ENCODE results near the gene OTP.
"Not testable (repeated sequence)": the region's sequence is repeated elsewhere in the genome, so short reads cannot be mapped to it uniquely, and the experiment has no call there.

OTP gene

GRCh38 chr5:77638763-77639671 is 504 bp upstream of the OTP start:
- no peak for DNase-seq

- no peak for DNase-seq
These were observed 1.1 kb downstream of the OTP start for GRCh38 chr5:77637170-77637997.

GRCh38 chr5:77636641-77637169 is 1.8 kb downstream of the OTP start:
- DNase-seq: no peak

- no peak for DNase-seq
These were observed 2.4 kb downstream of the OTP start for GRCh38 chr5:77635917-77636640.

- no peak for DNase-seq
These were observed 3.2 kb downstream of the OTP start for GRCh38 chr5:77635067-77635916.

- DNase-seq: no peak
These were observed 4.8 kb downstream of the OTP start for GRCh38 chr5:77633709-77634108.

GRCh38 chr5:77633207-77633675 is 5.3 kb downstream of the OTP start:
- DNase-seq: no peak

- no peak for DNase-seq
These were observed 5.8 kb downstream of the OTP start for GRCh38 chr5:77632526-77633206.

GRCh38 chr5:77630114-77630680 is 8.3 kb downstream of the OTP start:
- DNase-seq: peak; percentile 81

- DNase-seq: peak; percentile 65
These were observed 8.9 kb downstream of the OTP start for GRCh38 chr5:77629509-77630113.

GRCh38 chr5:77628840-77629508 is 9.5 kb downstream of the OTP start:
- no peak for DNase-seq

GRCh38 chr5:77627869-77628674 is 10.4 kb downstream of the OTP start:
- DNase-seq: no peak

GRCh38 chr5:77623203-77623740 is 15.2 kb downstream of the OTP start:
- DNase-seq: no peak

GRCh38 chr5:77621440-77621839 is 17.1 kb downstream of the OTP start:
- no peak for DNase-seq

GRCh38 chr5:77620405-77620804 is 18.1 kb downstream of the OTP start:
- peak; percentile 67 for DNase-seq

GRCh38 chr5:77616920-77617319 is 21.6 kb downstream of the OTP start:
- DNase-seq: no peak

GRCh38 chr5:77608927-77609326 is 29.6 kb downstream of the OTP start:
- not testable (repeated sequence) for DNase-seq

GRCh38 chr5:77607324-77607723 is 31.2 kb downstream of the OTP start:
- no peak for DNase-seq

- DNase-seq: no peak
These were observed 32.2 kb downstream of the OTP start for GRCh38 chr5:77606279-77606678.

All from NCI-H146 (cell line).